Measurements from ENCODE around the gene BMERB1. TPM values are rescaled to one million over a fixed set of nuclear protein-coding genes. Genes with fewer than 3 reads are reported as not detected.

The BMERB1 gene
- total and polyA plus RNA-seq, 9 donors = 17.8 to 29.2 (median 26.7) TPM

DNA sequence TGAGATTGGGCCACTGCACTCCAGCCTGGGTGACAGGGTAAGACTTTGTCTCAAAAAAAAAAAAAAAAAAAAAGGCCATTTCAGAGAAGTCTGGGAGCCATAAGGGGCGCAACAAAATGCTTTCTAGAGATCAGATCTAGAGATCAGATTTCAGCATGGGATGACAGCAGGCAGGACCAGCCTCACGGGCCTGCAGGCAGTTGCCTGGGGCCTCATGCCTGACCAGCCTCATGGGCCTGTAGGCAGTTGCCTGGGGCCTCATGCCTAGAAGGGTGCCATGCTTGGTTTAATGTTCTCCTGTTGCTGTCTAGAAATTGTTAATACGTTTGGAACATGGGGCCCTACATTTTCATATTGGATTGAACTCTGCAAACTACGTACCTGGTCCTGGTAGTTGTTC is 149.1 kb downstream of the BMERB1 start:
- no peak for DNase-seq
- H3K4me3 ChIP-seq (ENCODE audit: low read length) = no peak overlapping the region
- peaks cover 14% of the 10 kb centered on the region for H3K9me3 ChIP-seq (replicated peaks; ENCODE audit: control insufficient read depth, low read depth, low read length)
- no peaks in the 10 kb centered on the region for H3K4me1 ChIP-seq (ENCODE audit: control insufficient read depth, insufficient read depth, low read length)
- 73% methylated on average over 3 of the region's 4 CpGs for WGBS (ENCODE audit: insufficient coverage)
- H3K36me3 ChIP-seq (ENCODE audit: control insufficient read depth, insufficient read depth, low read length) = peaks cover 40% of the 10 kb centered on the region
- H3K27ac ChIP-seq (ENCODE audit: low read length) = peak overlapping the region; percentile 1
- no peaks in the 10 kb centered on the region for H3K27me3 ChIP-seq (ENCODE audit: control insufficient read depth, insufficient read depth, low read length)

GRCh38 chr16:15585956-15586355 is 151.6 kb downstream of the BMERB1 start:
- Histone ChIP-seq H3K36me3 (ENCODE audit: control insufficient read depth, insufficient read depth, low read length) (peaks cover 44% of the 10 kb centered on the region), H3K4me1 (ENCODE audit: control insufficient read depth, insufficient read depth, low read length) (no peaks in the 10 kb centered on the region), H3K27me3 (ENCODE audit: control insufficient read depth, insufficient read depth, low read length) (no peaks in the 10 kb centered on the region), H3K4me3 (ENCODE audit: low read length) (no peak overlapping the region), H3K27ac (ENCODE audit: low read length) (no peak overlapping the region), H3K9me3 (replicated peaks; ENCODE audit: control insufficient read depth, low read depth, low read length) (peaks cover 14% of the 10 kb centered on the region)
- DNase-seq = no peak
- no CpG with 5 or more reads among the region's 1 CpG for WGBS (ENCODE audit: insufficient coverage)

GRCh38 chr16:15586716-15587115 is 152.3 kb downstream of the BMERB1 start:
- no peaks in the 10 kb centered on the region for H3K4me1 ChIP-seq (ENCODE audit: control insufficient read depth, insufficient read depth, low read length)
- DNase-seq = no peak
- peaks cover 14% of the 10 kb centered on the region for H3K9me3 ChIP-seq (replicated peaks; ENCODE audit: control insufficient read depth, low read depth, low read length)
- WGBS (ENCODE audit: insufficient coverage) = no CpG with 5 or more reads among the region's 12 CpGs
- peaks cover 38% of the 10 kb centered on the region for H3K36me3 ChIP-seq (ENCODE audit: control insufficient read depth, insufficient read depth, low read length)
- no peaks in the 10 kb centered on the region for H3K27me3 ChIP-seq (ENCODE audit: control insufficient read depth, insufficient read depth, low read length)
- H3K27ac ChIP-seq (ENCODE audit: low read length) = no peak overlapping the region
- no peak overlapping the region for H3K4me3 ChIP-seq (ENCODE audit: low read length)

GRCh38 chr16:15587152-15587825 is 152.9 kb downstream of the BMERB1 start:
- DNase-seq = no peak
- Histone ChIP-seq H3K9me3 (replicated peaks; ENCODE audit: control insufficient read depth, low read depth, low read length) (peaks cover 14% of the 10 kb centered on the region), H3K27ac (ENCODE audit: low read length) (no peak overlapping the region), H3K36me3 (ENCODE audit: control insufficient read depth, insufficient read depth, low read length) (peaks cover 34% of the 10 kb centered on the region), H3K4me1 (ENCODE audit: control insufficient read depth, insufficient read depth, low read length) (no peaks in the 10 kb centered on the region), H3K4me3 (ENCODE audit: low read length) (no peak overlapping the region), H3K27me3 (ENCODE audit: control insufficient read depth, insufficient read depth, low read length) (no peaks in the 10 kb centered on the region)
- WGBS (ENCODE audit: insufficient coverage) = 95% methylated on average over 15 of the region's 17 CpGs

DNA sequence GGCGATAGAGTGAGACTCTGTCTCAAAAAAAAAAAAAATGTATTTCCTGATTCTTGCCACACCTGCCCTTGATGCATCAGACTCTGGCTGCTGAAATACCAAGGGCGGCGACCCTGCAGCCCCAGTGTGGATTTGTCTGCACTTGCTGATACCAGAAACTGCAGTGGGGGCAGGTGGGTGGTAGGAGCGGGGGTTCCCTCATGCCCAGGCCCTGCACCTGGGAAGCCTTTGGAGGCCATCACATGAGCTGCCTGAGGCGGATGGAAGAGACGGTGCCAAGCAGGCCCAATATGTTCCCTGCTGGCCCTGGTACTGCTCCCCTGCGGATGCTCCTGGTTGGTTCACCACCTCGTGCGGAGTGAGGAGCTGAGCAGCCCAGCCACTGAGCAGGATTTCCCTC is 157.9 kb downstream of the BMERB1 start:
- Histone ChIP-seq H3K4me1 (ENCODE audit: control insufficient read depth, insufficient read depth, low read length) (no peaks in the 10 kb centered on the region), H3K9me3 (replicated peaks; ENCODE audit: control insufficient read depth, low read depth, low read length) (no peaks in the 10 kb centered on the region), H3K36me3 (ENCODE audit: control insufficient read depth, insufficient read depth, low read length) (peaks cover 42% of the 10 kb centered on the region), H3K27ac (ENCODE audit: low read length) (no peak overlapping the region), H3K27me3 (ENCODE audit: control insufficient read depth, insufficient read depth, low read length) (no peaks in the 10 kb centered on the region), H3K4me3 (ENCODE audit: low read length) (no peak overlapping the region)
- DNase-seq = no peak
- WGBS (ENCODE audit: insufficient coverage) = 76% methylated on average over 9 of the region's 9 CpGs

GRCh38 chr16:15593235-15593634 is 158.8 kb downstream of the BMERB1 start:
- H3K4me1 ChIP-seq (ENCODE audit: control insufficient read depth, insufficient read depth, low read length) = peaks cover 8% of the 10 kb centered on the region
- no CpG with 5 or more reads among the region's 9 CpGs for WGBS (ENCODE audit: insufficient coverage)
- no peak for DNase-seq
- H3K9me3 ChIP-seq (replicated peaks; ENCODE audit: control insufficient read depth, low read depth, low read length) = no peaks in the 10 kb centered on the region
- peaks cover 46% of the 10 kb centered on the region for H3K36me3 ChIP-seq (ENCODE audit: control insufficient read depth, insufficient read depth, low read length)
- H3K27me3 ChIP-seq (ENCODE audit: control insufficient read depth, insufficient read depth, low read length) = no peaks in the 10 kb centered on the region
- H3K4me3 ChIP-seq (ENCODE audit: low read length) = no peak overlapping the region
- H3K27ac ChIP-seq (ENCODE audit: low read length) = no peak overlapping the region

DNA sequence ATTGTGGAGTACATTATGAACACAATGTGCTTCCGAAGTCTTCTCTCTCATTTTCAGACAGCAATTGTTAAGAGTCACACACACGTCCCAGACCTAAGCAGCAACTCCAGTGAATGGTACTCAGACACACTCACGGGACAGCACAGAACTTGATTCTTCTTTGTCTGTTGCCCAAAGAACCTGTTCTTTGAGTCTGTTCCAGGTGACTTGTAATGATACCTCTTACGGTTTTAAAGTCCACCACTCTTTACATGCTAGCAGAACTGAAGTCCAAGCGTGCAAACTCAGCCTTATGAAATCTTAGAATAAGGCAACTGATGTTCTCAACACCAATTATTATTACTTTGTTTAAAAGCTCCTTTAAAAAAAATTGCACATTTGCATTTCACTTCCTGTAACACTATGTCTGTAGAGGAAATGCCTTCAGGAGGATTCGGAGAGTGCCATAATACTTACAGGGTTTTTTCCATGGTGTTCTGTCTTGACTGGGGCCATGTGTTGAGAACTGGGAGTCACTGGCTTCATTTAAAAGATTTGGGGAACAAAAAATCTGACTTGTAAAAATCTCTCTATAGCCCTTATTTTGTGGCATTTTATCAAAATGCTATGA is 160.4 kb downstream of the BMERB1 start:
- DNase-seq = no peak
- Histone ChIP-seq H3K36me3 (ENCODE audit: control insufficient read depth, insufficient read depth, low read length) (peaks cover 53% of the 10 kb centered on the region), H3K27ac (ENCODE audit: low read length) (no peak overlapping the region), H3K4me1 (ENCODE audit: control insufficient read depth, insufficient read depth, low read length) (peaks cover 8% of the 10 kb centered on the region), H3K9me3 (replicated peaks; ENCODE audit: control insufficient read depth, low read depth, low read length) (no peaks in the 10 kb centered on the region), H3K27me3 (ENCODE audit: control insufficient read depth, insufficient read depth, low read length) (no peaks in the 10 kb centered on the region), H3K4me3 (ENCODE audit: low read length) (no peak overlapping the region)
- WGBS (ENCODE audit: insufficient coverage) = 78% methylated on average over 4 of the region's 6 CpGs

- H3K4me1 ChIP-seq (ENCODE audit: control insufficient read depth, insufficient read depth, low read length) = peaks cover 8% of the 10 kb centered on the region
- 64% methylated on average over 2 of the region's 6 CpGs for WGBS (ENCODE audit: insufficient coverage)
- H3K27ac ChIP-seq (ENCODE audit: low read length) = no peak overlapping the region
- DNase-seq = no peak
- no peak overlapping the region for H3K4me3 ChIP-seq (ENCODE audit: low read length)
- no peaks in the 10 kb centered on the region for H3K9me3 ChIP-seq (replicated peaks; ENCODE audit: control insufficient read depth, low read depth, low read length)
- H3K27me3 ChIP-seq (ENCODE audit: control insufficient read depth, insufficient read depth, low read length) = no peaks in the 10 kb centered on the region
- H3K36me3 ChIP-seq (ENCODE audit: control insufficient read depth, insufficient read depth, low read length) = peaks cover 76% of the 10 kb centered on the region
These were observed 162.7 kb downstream of the BMERB1 start for GRCh38 chr16:15597135-15597534.

GRCh38 chr16:15597822-15598647 is 163.6 kb downstream of the BMERB1 start:
- no peak overlapping the region for H3K4me3 ChIP-seq (ENCODE audit: low read length)
- no peaks in the 10 kb centered on the region for H3K27me3 ChIP-seq (ENCODE audit: control insufficient read depth, insufficient read depth, low read length)
- H3K9me3 ChIP-seq (replicated peaks; ENCODE audit: control insufficient read depth, low read depth, low read length) = no peaks in the 10 kb centered on the region
- no peak overlapping the region for H3K27ac ChIP-seq (ENCODE audit: low read length)
- peaks cover 8% of the 10 kb centered on the region for H3K4me1 ChIP-seq (ENCODE audit: control insufficient read depth, insufficient read depth, low read length)
- DNase-seq = no peak
- 89% methylated on average over 11 of the region's 15 CpGs for WGBS (ENCODE audit: insufficient coverage)
- peaks cover 83% of the 10 kb centered on the region for H3K36me3 ChIP-seq (ENCODE audit: control insufficient read depth, insufficient read depth, low read length)

DNA sequence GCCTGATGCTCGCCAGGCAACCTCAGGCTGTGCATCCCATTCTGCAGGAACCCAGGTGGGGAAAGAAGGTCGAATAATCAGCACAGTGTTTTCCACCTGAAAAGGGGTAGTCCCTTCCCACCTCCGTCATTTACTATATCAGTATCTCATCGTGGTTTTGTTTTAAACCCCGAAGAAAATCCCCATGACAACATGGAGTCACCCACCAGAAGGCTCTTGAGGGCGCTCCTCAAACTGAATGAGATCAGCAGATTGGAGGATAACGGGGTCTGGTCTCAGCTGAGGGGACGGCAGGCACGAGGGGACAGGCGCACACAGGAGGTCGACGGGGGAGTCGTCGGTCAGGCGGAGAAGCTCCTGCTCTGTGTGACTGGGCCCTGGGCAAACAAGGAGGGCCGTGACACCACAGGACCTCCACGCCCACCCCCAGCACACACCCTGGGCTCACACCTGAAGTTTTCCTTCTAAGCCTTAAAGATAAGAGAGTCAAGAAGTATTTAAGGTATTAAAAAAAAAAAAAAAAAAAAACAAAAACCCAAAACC is 164.3 kb downstream of the BMERB1 start:
- DNase-seq = no peak
- Histone ChIP-seq H3K27ac (ENCODE audit: low read length) (no peak overlapping the region), H3K4me3 (ENCODE audit: low read length) (no peak overlapping the region), H3K27me3 (ENCODE audit: control insufficient read depth, insufficient read depth, low read length) (no peaks in the 10 kb centered on the region), H3K4me1 (ENCODE audit: control insufficient read depth, insufficient read depth, low read length) (peaks cover 8% of the 10 kb centered on the region), H3K36me3 (ENCODE audit: control insufficient read depth, insufficient read depth, low read length) (peaks cover 83% of the 10 kb centered on the region), H3K9me3 (replicated peaks; ENCODE audit: control insufficient read depth, low read depth, low read length) (no peaks in the 10 kb centered on the region)
- 89% methylated on average over 7 of the region's 17 CpGs for WGBS (ENCODE audit: insufficient coverage)

All from muscle of leg (tissue), 11 donors.